GM10266 (cell line): ENCODE data around the gene DYNLT2.
A peak's percentile ranks its signal among the peaks of the same experiment; 100 is the strongest.
"Not testable (repeated sequence)": the region's sequence is repeated elsewhere in the genome, so short reads cannot be mapped to it uniquely, and the experiment has no call there.

Experiments used
- DNase-seq: peaks from one replicate; pipeline ENCODE4 v3.0.0; 2012; ENCODE audit errors: extremely low spot score
- CTCF ChIP-seq: IDR thresholded peaks from 2 replicates; pipeline ENCODE4 v1.5.1; 2012; ENCODE audit warnings: mild to moderate bottlenecking, low read depth; ENCODE audit not compliant: control insufficient read depth, insufficient read depth; ENCODE audit errors: missing control alignments

The DYNLT2 gene

GRCh38 chr6:169710009-169710408, 41.4 kb downstream of the DYNLT2 start:
- TF ChIP-seq CTCF = no peak
- DNase-seq = no peak

- no peak for DNase-seq
- no peak for TF ChIP-seq CTCF
Measured at GRCh38 chr6:169709293-169709692, 42.1 kb downstream of the DYNLT2 start.

GRCh38 chr6:169707772-169708171, 43.6 kb downstream of the DYNLT2 start:
- TF ChIP-seq CTCF = no peak
- DNase-seq = no peak

GRCh38 chr6:169702840-169703246, 48.5 kb downstream of the DYNLT2 start:
- TF ChIP-seq CTCF = no peak
- peak; percentile 34 for DNase-seq

- TF ChIP-seq CTCF = peak; percentile 14
- DNase-seq = peak; percentile 95
Measured at GRCh38 chr6:169701954-169702839, 49.2 kb downstream of the DYNLT2 start, which contains the start of the genes C6orf120 and WDR27. Gene C6orf120 (plus strand): TSS chr6:169702126. CDS start chr6:169702460, 334 bp downstream. Gene WDR27 (minus strand): TSS chr6:169702029. CDS start chr6:169689005, 13,024 bp downstream.

- TF ChIP-seq CTCF = no peak
- no peak for DNase-seq
Measured at GRCh38 chr6:169701311-169701953, 49.9 kb downstream of the DYNLT2 start.

GRCh38 chr6:169700296-169700695, 51.1 kb downstream of the DYNLT2 start:
- no peak for DNase-seq

GRCh38 chr6:169697115-169697514, 54.3 kb downstream of the DYNLT2 start:
- not testable (repeated sequence) for DNase-seq

More at GRCh38 chr6:169700296-169700695, 51.1 kb downstream of the DYNLT2 start:
- TF ChIP-seq CTCF = no peak
